HG03175 (cell line): ENCODE data around the gene PTPRN.

Experiments used
- ATAC-seq: cut with Tn5 transposase; IDR thresholded peaks from one replicate; pipeline ENCODE4 v1.9.1; 2021; ENCODE audit warnings: mild to moderate bottlenecking, moderate library complexity; ENCODE audit not compliant: unreplicated experiment

The PTPRN gene

DNA sequence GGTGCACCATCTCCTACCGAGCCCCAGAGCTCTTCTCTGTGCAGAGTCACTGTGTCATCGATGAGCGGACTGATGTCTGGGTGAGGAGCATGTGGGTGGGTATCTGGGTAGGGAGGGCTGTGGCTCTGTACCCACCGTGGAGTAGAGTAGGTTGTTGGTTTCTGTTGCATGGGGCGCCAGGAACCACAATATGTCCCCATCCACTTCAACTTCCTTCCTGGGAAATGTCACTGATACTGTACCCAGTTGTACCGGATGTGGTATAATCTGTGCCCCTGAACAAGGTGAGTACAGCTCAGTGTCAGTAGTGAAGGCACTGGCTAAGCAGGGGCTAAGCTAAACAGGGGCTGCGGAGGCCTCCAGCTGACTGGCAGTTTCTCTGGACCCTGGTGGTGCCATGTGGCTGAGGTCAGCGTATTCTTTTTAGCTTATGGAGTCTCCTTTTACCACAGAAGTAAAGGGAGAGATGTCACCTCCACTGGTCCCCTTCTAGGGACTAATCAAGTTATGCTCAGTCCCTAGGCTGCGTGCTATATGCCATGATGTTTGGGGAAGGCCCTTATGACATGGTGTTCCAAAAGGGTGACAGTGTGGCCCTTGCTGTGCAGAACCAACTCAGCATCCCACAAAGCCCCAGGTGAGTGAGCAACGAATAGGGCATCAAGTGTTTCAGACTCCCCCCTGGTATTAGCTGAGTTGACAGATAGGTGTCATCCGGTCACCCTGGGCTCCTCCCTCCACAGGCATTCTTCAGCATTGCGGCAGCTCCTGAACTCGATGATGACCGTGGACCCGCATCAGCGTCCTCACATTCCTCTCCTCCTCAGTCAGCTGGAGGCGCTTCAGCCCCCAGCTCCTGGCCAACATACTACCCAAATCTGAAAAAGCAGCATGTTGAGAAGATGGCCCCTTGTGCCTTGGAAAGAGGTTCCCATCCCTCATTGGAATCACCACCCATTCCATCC lies 61.2 kb downstream of the PTPRN start:
- ATAC-seq: no peak

DNA sequence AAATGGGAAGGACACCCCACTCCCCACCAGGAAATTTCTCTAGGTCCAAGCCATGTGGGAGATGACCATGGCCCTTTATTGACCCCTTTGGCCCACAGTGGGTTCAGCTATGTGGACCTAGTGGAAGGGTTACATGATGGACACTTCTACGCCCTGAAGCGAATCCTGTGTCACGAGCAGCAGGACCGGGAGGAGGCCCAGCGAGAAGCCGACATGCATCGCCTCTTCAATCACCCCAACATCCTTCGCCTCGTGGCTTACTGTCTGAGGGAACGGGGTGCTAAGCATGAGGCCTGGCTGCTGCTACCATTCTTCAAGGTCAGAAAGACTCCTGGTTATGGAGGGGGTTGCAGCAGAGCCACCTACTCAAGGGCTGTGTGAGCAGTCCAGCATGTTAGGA lies 62.6 kb downstream of the PTPRN start:
- no peak for ATAC-seq

DNA sequence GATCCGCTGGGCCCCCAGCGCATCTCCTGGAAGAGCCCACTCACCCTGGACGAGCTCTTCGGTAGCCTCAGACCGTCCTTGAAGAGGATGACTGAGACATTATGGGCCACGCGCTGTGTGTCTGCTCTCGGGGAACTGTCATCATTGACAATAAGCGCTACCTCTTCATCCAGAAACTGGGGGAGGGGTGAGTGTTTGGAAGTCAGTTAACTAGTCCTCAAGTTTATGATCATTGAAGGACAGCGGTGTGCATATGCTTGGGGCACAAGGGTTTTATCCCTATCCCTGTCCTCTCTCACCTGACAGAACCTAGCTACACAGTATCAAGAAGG lies 63.3 kb downstream of the PTPRN start:
- ATAC-seq: no peak

DNA sequence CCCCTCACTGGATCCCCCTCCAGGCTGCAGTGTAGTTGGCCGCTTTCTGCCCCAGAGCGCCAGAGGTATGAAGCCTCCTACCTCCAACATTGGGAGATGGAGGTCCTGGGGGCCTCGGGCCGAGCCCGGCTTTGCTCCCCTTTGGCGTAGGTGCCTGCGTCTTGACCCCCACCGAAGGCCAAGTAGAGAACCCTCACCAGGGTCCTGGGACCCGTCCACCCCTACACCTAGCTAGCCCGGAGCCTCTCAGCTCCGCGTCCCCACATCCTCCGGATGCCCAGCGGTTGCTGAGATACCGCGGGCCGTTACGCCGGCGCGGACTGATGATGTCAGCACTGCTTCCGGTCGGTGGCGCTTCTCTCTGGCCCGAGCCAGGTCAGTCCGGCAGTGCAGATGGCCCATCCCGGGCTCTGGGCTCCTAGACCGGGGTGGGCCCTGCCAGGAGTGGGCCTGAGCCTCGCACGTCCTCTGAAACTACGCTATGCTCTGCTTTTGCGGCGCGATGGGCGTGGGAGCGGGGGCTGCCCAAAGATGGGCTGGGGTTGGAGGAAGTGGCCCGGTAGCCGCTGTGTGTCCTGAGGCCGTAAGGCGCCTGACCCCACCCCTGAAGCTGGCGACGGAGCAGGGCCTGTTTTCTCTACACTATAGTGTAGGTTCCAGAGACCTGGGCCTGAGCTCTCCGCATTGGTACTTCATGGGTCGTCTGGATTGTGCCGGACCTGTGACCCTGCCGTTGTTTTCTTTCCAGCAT lies 63.9 kb downstream of the PTPRN start, which contains the start of the genes GLB1L and STK16:
GLB1L (minus strand) TSS at position 297 of the 751 bp plus-strand sequence. CDS start 1,871 bp downstream, outside the sequence.
STK16 (plus strand) TSS at position 332 of the 751 bp plus-strand sequence. CDS start 521 bp downstream, outside the sequence.
- peak; percentile 65 for ATAC-seq

DNA sequence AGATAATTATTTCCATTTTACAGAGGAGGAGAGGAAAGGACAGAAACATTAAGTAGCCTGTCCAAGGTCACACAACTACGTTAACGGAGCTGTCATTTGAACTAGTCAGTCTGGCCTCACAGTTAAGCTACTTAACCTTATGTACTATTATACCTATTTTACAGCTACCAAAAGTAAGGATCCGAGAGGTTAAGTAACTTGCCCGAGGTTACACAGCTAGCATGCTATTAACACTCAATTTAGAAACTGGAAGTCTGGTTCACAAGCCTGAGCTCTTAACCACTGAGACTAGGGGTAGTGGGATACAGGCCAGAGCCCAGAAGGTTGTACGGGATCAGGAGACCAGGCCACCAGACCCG lies 64.4 kb downstream of the PTPRN start:
- no peak for ATAC-seq

DNA sequence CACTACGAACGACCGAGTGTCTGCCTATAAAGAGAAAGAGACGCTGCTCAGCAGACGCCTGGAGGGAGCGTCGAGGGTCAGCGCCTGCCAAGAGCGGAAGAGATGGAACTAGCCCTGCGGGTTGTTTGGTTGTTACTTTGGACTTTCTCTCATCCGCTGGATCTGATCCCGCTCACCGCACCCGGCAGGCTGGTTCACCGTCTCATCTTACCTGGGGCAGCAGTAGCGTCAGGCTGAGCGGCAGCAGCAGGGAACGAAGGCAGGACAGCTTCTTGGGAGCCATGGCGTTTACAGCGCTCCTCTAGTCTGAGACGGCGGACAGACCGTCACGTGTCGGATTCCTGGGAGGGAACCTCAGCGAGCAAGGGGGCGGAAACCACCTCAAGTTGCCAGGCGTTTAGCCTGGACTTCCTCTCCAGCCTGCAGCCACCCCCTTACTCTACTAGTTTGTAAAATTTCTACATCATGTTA lies 65.9 kb downstream of the PTPRN start:
- ATAC-seq: no peak
